AG08395 (cell line): ENCODE measurements around the gene FBXW7.

Source experiments
- DNase-seq: peaks from one replicate; pipeline ENCODE4 v3.0.0; 2012; ENCODE audit warnings: mixed read lengths, low spot score

FBXW7 gene

GRCh38 chr4:152471251-152471792, 64.6 kb downstream of the FBXW7 start:
- no peak for DNase-seq

- no peak for DNase-seq
These were observed 67.5 kb downstream of the FBXW7 start for GRCh38 chr4:152468408-152468807.

GRCh38 chr4:152467101-152467500, 68.8 kb downstream of the FBXW7 start:
- DNase-seq, result no peak

GRCh38 chr4:152464030-152464823, 71.7 kb downstream of the FBXW7 start:
- no peak for DNase-seq

GRCh38 chr4:152463562-152463961, 72.3 kb downstream of the FBXW7 start:
- DNase-seq, result no peak

GRCh38 chr4:152462695-152463094, 73.2 kb downstream of the FBXW7 start:
- peak; percentile 13 for DNase-seq

- no peak for DNase-seq
These were observed 73.8 kb downstream of the FBXW7 start for GRCh38 chr4:152462047-152462446.

GRCh38 chr4:152460488-152460887, 75.4 kb downstream of the FBXW7 start:
- DNase-seq, result peak; percentile 46

GRCh38 chr4:152459326-152459725, 76.6 kb downstream of the FBXW7 start:
- no peak for DNase-seq

GRCh38 chr4:152458801-152459302, 77.0 kb downstream of the FBXW7 start:
- no peak for DNase-seq

GRCh38 chr4:152456609-152457008, 79.3 kb downstream of the FBXW7 start:
- DNase-seq, result no peak

GRCh38 chr4:152455311-152455710, 80.6 kb downstream of the FBXW7 start:
- DNase-seq, result no peak

- DNase-seq, result peak; percentile 54
These were observed 81.4 kb downstream of the FBXW7 start for GRCh38 chr4:152454398-152455011.

- no peak for DNase-seq
These were observed 84.4 kb downstream of the FBXW7 start for GRCh38 chr4:152451496-152451895.

- DNase-seq, result no peak
These were observed 87.0 kb downstream of the FBXW7 start for GRCh38 chr4:152448854-152449253.

GRCh38 chr4:152448038-152448707, 87.7 kb downstream of the FBXW7 start:
- DNase-seq, result no peak

GRCh38 chr4:152443859-152444258, 92.0 kb downstream of the FBXW7 start:
- DNase-seq, result no peak

- no peak for DNase-seq
These were observed 98.3 kb downstream of the FBXW7 start for GRCh38 chr4:152437561-152437960.

GRCh38 chr4:152436384-152436783, 99.5 kb downstream of the FBXW7 start:
- no peak for DNase-seq

- no peak for DNase-seq
These were observed 101.9 kb downstream of the FBXW7 start for GRCh38 chr4:152434011-152434410.

- no peak for DNase-seq
These were observed 104.1 kb downstream of the FBXW7 start for GRCh38 chr4:152431784-152432183.

- DNase-seq, result no peak
These were observed 104.6 kb downstream of the FBXW7 start for GRCh38 chr4:152431291-152431690.

- DNase-seq, result no peak
These were observed 105.4 kb downstream of the FBXW7 start for GRCh38 chr4:152430507-152430906.
